K562 (cell line): Measurements from ENCODE around the gene PGPEP1. TPM values are rescaled to one million over a fixed set of nuclear protein-coding genes. Genes with fewer than 3 reads are reported as not detected.
A peak's percentile ranks its signal among the peaks of the same experiment; 100 is the strongest.

ENCODE experiments used
- BCOR ChIP-seq: fragments of 450-650 bp; IDR thresholded peaks from 2 replicates; pipeline ENCODE4 v1.6.1; 2016
- DNMT1 ChIP-seq: fragments of 450-650 bp; IDR thresholded peaks from 2 replicates; pipeline ENCODE4 v1.6.1; 2016; ENCODE audit warnings: antibody characterized with exemption, mild to moderate bottlenecking
- HDAC3 ChIP-seq: fragments of 450-650 bp; IDR thresholded peaks from 2 replicates; pipeline ENCODE4 v1.6.1; 2018; ENCODE audit warnings: borderline replicate concordance, mild to moderate bottlenecking, moderate library complexity; ENCODE audit not compliant: partially characterized antibody
- KDM1A ChIP-seq, 2 experiments: fragments of 450-650 bp; IDR thresholded peaks; 2 replicates each; pipeline ENCODE4 v1.6.1; 2016; ENCODE audit warnings: mild to moderate bottlenecking in 2 of 2
- MYC ChIP-seq, 2 experiments: fragments of 250-450 bp in 1 of 2; sonication (Bioruptor Pico) in 1 of 2; IDR thresholded peaks; 2 replicates each; pipeline versions ENCODE4 v1.5.1 to v1.6.1; 2012 to 2021; ENCODE audit warnings: low read depth in 2 of 2, borderline replicate concordance in 1 of 2, improper control_type of control experiment in 1 of 2, low read length in 1 of 2, mild to moderate bottlenecking in 1 of 2, moderate library complexity in 1 of 2
- NCOA2 ChIP-seq, 2 experiments: fragments of 450-650 bp; IDR thresholded peaks; 2 replicates each; pipeline ENCODE4 v1.6.1; 2018; ENCODE audit warnings: mild to moderate bottlenecking in 2 of 2, moderate library complexity in 1 of 2; ENCODE audit not compliant: partially characterized antibody in 2 of 2
- NR2C2 ChIP-seq, 2 experiments: fragments of 200-800 bp in 1 of 2; sonication (Bioruptor generic) in 1 of 2; sonication (generic) in 1 of 2; formaldehyde crosslinking in 1 of 2; IDR thresholded peaks; 2 replicates each; pipeline versions ENCODE4 v1.6.1 to v1.8.0; 2016 to 2022; ENCODE audit warnings: mild to moderate bottlenecking in 1 of 2, missing compliant biosample characterization in 1 of 2, missing genetic modification characterization in 1 of 2, missing genetic modification reagents in 1 of 2
- SMARCA4 ChIP-seq: fragments of 450-650 bp; IDR thresholded peaks from 2 replicates; pipeline ENCODE4 v1.6.1; 2016
- SREBF2 ChIP-seq: sonication (generic); formaldehyde crosslinking; IDR thresholded peaks from 2 replicates; pipeline ENCODE4 v1.4.0; 2020; ENCODE audit warnings: mild to moderate bottlenecking, missing genetic modification reagents
- TAL1 ChIP-seq: fragments of 450-650 bp; IDR thresholded peaks from 2 replicates; pipeline ENCODE4 v1.6.1; 2016; ENCODE audit warnings: mild to moderate bottlenecking
- TEAD2 ChIP-seq: fragments of 450-650 bp; IDR thresholded peaks from 2 replicates; pipeline ENCODE4 v1.6.1; 2016; ENCODE audit warnings: missing genetic modification characterization, control low read depth, missing compliant biosample characterization
- THRAP3 ChIP-seq: fragments of 450-650 bp; IDR thresholded peaks from 2 replicates; pipeline ENCODE4 v1.6.1; 2016; ENCODE audit warnings: mild to moderate bottlenecking, inconsistent platforms, borderline replicate concordance
- XRCC4 ChIP-seq: IDR thresholded peaks from one replicate; pipeline ENCODE4 v1.6.1; 2011; ENCODE audit not compliant: insufficient read depth, insufficient read length; ENCODE audit errors: extremely low read depth
- ZEB2 ChIP-seq: fragments of 450-650 bp; IDR thresholded peaks from 2 replicates; pipeline ENCODE4 v1.6.1; 2016
- ZKSCAN1 ChIP-seq: fragments of 150-350 bp; IDR thresholded peaks from 2 replicates; pipeline ENCODE4 v1.6.1; 2016; ENCODE audit warnings: low read depth, low read length
- ZNF778 ChIP-seq: fragments of 450-650 bp; formaldehyde crosslinking; IDR thresholded peaks from 2 replicates; pipeline ENCODE4 v1.4.0; 2020; ENCODE audit warnings: mild to moderate bottlenecking, moderate library complexity
- polyA plus RNA-seq, 8 experiments: library from polyadenylated mRNA; depleted of rRNA in 4 of 8; stranded (reverse) in 5 of 8; unstranded in 3 of 8; fragments of >200 nt; fragmentation: Nextera tagmentation in 2 of 8; fragmentation: Illumina TruSeq in 1 of 8; extraction: Ambion mirVana in 2 of 8; extraction: Trizol in 1 of 8; gene quantifications; 2 replicates each; pipeline versions ENCODE4 v1.2.1 to v1.2.3, GENCODE V29; 2011 to 2014; ENCODE audit warnings: inconsistent platforms in 1 of 8, missing spikeins in 1 of 8
- total RNA-seq, 7 experiments: library from RNA; depleted of rRNA in 6 of 7; stranded (reverse); fragments of >200 nt in 6 of 7; fragmentation: Illumina TruSeq in 2 of 7; extraction: Trizol in 2 of 7; gene quantifications; 2 replicates each; pipeline versions ENCODE4 v1.2.1 to v1.2.3, GENCODE V29; 2011 to 2021; ENCODE audit warnings: low replicate concordance in 1 of 7
- TF ChIP-seq, protein P1 (sequence below): fragments of 450-650 bp; IDR thresholded peaks from 2 replicates; pipeline ENCODE4 v1.6.1; 2017; ENCODE audit warnings: antibody characterized with exemption, mild to moderate bottlenecking
- TF ChIP-seq, protein P2 (sequence below): sonication (generic); formaldehyde crosslinking; IDR thresholded peaks from 2 replicates; pipeline ENCODE4 v1.9.0; 2022; ENCODE audit warnings: mild to moderate bottlenecking, missing genetic modification reagents

PGPEP1 gene
- total and polyA plus RNA-seq, 9 of the 15 experiments (the other 6 are each of a cell fraction or from before 2014, with no cell fraction given) = 10.0 to 69.6 (median 33.5) TPM

DNA sequence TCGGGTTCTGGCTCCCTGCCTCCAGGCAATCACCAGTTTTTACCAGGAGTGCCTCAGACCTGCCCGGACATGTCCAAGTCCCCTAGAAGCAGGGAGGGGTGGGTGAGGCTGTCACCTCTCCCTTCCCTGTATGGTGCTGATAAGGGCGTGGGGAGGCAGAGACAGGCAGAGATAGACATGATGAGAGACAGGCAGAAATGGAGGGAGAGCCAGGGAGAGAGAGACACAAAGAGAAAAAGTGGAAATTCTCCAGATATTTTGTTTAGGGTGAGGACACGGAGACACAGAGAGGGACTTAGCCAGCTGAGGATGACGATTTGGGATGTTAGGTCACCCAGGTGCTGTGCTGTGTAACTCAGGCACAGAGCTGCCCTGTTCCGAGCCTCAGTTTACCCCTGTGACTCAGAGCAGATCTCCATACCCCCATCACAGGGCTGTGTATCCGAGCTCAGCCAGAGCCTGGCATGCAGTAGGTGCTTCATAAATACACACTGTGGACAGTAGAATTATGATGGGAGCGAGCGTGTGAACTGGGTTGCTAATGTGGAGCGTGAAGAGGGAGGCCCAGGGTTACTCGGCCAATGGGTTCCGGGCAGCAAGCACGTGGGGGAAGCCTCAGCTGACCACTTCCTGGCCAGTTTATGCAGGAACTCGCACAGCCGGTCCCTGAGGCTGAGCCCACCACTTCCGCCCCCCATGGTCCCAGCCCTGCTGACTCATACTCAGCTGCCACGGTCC is 33.7 kb downstream of the PGPEP1 start (continued):
- TF ChIP-seq XRCC4 (no peak), ZEB2 (peak; percentile 79), DNMT1 (no peak), SMARCA4 (peak; percentile 98), ZNF778 (CRISPR knock-in tag) (no peak), BCOR (peak; percentile 99), HDAC3 (peak; percentile 80), MYC (IDR thresholded peaks at IDR 0.05; ENCODE audit: low read depth, low read length) (peak; percentile 98), MYC (CRISPR knock-in tag; IDR thresholded peaks at IDR 0.05; ENCODE audit: borderline replicate concordance, low read depth) (peak; percentile 89), NCOA2 (IDR thresholded peaks at IDR 0.05; ENCODE audit: partially characterized antibody in 2 of 2) (no peak), TEAD2 (tag) (no peak), KDM1A (IDR thresholded peaks at IDR 0.05) (peak; percentile 57 to 59; a peak in 3 of 4 replicates), THRAP3 (0 out of 2 replicates have a peak, but pooled peaks have one; percentile 34), ZKSCAN1 (peak; percentile 97), SREBF2 (CRISPR knock-in tag) (no peak), TAL1 (peak; percentile 94), NR2C2 (CRISPR knock-in tag; IDR thresholded peaks at IDR 0.05) (peak; percentile 10), NR2C2 (tag; IDR thresholded peaks at IDR 0.05) (no peak; the same call in 1 of the 2 replicates)
- TF ChIP-seq, protein P1, sequence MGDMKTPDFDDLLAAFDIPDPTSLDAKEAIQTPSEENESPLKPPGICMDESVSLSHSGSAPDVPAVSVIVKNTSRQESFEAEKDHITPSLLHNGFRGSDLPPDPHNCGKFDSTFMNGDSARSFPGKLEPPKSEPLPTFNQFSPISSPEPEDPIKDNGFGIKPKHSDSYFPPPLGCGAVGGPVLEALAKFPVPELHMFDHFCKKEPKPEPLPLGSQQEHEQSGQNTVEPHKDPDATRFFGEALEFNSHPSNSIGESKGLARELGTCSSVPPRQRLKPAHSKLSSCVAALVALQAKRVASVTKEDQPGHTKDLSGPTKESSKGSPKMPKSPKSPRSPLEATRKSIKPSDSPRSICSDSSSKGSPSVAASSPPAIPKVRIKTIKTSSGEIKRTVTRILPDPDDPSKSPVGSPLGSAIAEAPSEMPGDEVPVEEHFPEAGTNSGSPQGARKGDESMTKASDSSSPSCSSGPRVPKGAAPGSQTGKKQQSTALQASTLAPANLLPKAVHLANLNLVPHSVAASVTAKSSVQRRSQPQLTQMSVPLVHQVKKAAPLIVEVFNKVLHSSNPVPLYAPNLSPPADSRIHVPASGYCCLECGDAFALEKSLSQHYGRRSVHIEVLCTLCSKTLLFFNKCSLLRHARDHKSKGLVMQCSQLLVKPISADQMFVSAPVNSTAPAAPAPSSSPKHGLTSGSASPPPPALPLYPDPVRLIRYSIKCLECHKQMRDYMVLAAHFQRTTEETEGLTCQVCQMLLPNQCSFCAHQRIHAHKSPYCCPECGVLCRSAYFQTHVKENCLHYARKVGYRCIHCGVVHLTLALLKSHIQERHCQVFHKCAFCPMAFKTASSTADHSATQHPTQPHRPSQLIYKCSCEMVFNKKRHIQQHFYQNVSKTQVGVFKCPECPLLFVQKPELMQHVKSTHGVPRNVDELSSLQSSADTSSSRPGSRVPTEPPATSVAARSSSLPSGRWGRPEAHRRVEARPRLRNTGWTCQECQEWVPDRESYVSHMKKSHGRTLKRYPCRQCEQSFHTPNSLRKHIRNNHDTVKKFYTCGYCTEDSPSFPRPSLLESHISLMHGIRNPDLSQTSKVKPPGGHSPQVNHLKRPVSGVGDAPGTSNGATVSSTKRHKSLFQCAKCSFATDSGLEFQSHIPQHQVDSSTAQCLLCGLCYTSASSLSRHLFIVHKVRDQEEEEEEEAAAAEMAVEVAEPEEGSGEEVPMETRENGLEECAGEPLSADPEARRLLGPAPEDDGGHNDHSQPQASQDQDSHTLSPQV = peak; percentile 91
- TF ChIP-seq, protein P2, sequence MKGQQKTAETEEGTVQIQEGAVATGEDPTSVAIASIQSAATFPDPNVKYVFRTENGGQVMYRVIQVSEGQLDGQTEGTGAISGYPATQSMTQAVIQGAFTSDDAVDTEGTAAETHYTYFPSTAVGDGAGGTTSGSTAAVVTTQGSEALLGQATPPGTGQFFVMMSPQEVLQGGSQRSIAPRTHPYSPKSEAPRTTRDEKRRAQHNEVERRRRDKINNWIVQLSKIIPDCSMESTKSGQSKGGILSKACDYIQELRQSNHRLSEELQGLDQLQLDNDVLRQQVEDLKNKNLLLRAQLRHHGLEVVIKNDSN = peak; percentile 98
